NAMALWA (cell line): Measurements from ENCODE around the gene BDNF.
A peak's percentile ranks its signal among the peaks of the same experiment; 100 is the strongest.

Experiments
- DNase-seq: peaks from one replicate; pipeline ENCODE4 v3.0.0-alpha.2; 2015; ENCODE audit warnings: low spot score

Gene BDNF

GRCh38 chr11:27705873-27706820 is 5.9 kb upstream of the BDNF start:
- DNase-seq, result peak; percentile 51

- no peak for DNase-seq
These were observed 3.2 kb upstream of the BDNF start for GRCh38 chr11:27703481-27703880.

GRCh38 chr11:27702811-27703210 is 2.6 kb upstream of the BDNF start:
- no peak for DNase-seq

GRCh38 chr11:27701355-27702105 is 1.3 kb upstream of the BDNF start:
- no peak for DNase-seq

GRCh38 chr11:27699926-27700350 is 317 bp downstream of the BDNF start:
- no peak for DNase-seq

- DNase-seq, result no peak
These were observed 871 bp downstream of the BDNF start for GRCh38 chr11:27699242-27699925.

GRCh38 chr11:27698872-27699241 is 1.4 kb downstream of the BDNF start:
- peak; percentile 74 for DNase-seq

- DNase-seq, result no peak
These were observed 2.5 kb downstream of the BDNF start for GRCh38 chr11:27697679-27698275.

- no peak for DNase-seq
These were observed 3.3 kb downstream of the BDNF start for GRCh38 chr11:27696961-27697360.

- DNase-seq, result no peak
These were observed 4.1 kb downstream of the BDNF start for GRCh38 chr11:27696115-27696514.

- peak; percentile 21 for DNase-seq
These were observed 5.3 kb downstream of the BDNF start for GRCh38 chr11:27694992-27695391.

GRCh38 chr11:27693398-27693797 is 6.9 kb downstream of the BDNF start:
- DNase-seq, result no peak

- DNase-seq, result no peak
These were observed 7.5 kb downstream of the BDNF start for GRCh38 chr11:27692781-27693180.

GRCh38 chr11:27688076-27688475 is 12.2 kb downstream of the BDNF start:
- no peak for DNase-seq

GRCh38 chr11:27681664-27682063 is 18.6 kb downstream of the BDNF start:
- no peak for DNase-seq

GRCh38 chr11:27679136-27680015 is 20.9 kb downstream of the BDNF start:
- no peak for DNase-seq

GRCh38 chr11:27678242-27678641 is 22.0 kb downstream of the BDNF start:
- no peak for DNase-seq

- DNase-seq, result no peak
These were observed 23.1 kb downstream of the BDNF start for GRCh38 chr11:27677108-27677507.

- no peak for DNase-seq
These were observed 26.1 kb downstream of the BDNF start for GRCh38 chr11:27673979-27674663.

GRCh38 chr11:27672836-27673464 is 27.3 kb downstream of the BDNF start:
- DNase-seq, result no peak
